ENCODE results near the gene CCDC33.

Gene CCDC33

DNA sequence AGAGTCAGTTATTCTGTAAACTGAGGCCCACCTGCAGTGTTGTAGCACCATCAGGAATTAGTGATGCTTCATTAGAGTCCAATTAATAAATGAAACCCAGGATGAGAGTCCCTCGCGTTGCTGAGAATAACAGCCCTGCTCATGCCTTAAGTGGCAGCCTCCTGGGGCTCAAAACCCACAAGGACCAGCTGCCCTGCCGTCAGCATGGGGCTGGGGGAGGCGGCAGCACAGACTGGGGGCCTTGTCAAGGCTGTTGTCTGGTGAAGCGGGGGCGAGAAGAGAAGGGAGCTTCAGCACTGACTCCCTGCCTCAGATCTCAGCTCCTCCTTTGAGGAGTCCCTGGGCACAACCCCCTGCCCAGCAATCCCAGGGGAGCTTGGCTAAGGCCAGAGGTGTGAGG is 21.0 kb downstream of the CCDC33 start:
- Histone ChIP-seq H3K9me3 (ENCODE audit: control insufficient read depth, insufficient read depth, low read depth, low read length) (no peaks in the 10 kb centered on the region), H3K4me1 (ENCODE audit: control insufficient read depth, insufficient read depth, low read length) (no peaks in the 10 kb centered on the region), H3K4me3 (ENCODE audit: low read depth, low read length) (no peak overlapping the region), H3K36me3 (ENCODE audit: control insufficient read depth in 2 of 2, insufficient read depth in 1 of 2, low read length in 2 of 2) (no peaks in the 10 kb centered on the region), H3K27ac (ENCODE audit: extremely low read depth, low read depth, low read length) (no peak overlapping the region)
- ChIA-PET CTCF (interaction anchor here (0.5 kb wide), 1 partner anchor 203 kb away, joined by 3 read pairs; no protein-coding TSS in a partner anchor), POLR2A (no interaction called here)
- TF ChIP-seq, protein P1, sequence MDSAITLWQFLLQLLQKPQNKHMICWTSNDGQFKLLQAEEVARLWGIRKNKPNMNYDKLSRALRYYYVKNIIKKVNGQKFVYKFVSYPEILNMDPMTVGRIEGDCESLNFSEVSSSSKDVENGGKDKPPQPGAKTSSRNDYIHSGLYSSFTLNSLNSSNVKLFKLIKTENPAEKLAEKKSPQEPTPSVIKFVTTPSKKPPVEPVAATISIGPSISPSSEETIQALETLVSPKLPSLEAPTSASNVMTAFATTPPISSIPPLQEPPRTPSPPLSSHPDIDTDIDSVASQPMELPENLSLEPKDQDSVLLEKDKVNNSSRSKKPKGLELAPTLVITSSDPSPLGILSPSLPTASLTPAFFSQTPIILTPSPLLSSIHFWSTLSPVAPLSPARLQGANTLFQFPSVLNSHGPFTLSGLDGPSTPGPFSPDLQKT (IDR thresholded peaks at IDR 0.05; ENCODE audit: borderline replicate concordance, low read depth, low read length), result no peak
- TF ChIP-seq GLIS2 (tag by site-specific recombination; IDR thresholded peaks at IDR 0.05), result peak; percentile 16; the same call in 1 of the 2 replicates
- TF ChIP-seq ZIC2 (tag by site-specific recombination; IDR thresholded peaks at IDR 0.05), result peak; percentile 55

DNA sequence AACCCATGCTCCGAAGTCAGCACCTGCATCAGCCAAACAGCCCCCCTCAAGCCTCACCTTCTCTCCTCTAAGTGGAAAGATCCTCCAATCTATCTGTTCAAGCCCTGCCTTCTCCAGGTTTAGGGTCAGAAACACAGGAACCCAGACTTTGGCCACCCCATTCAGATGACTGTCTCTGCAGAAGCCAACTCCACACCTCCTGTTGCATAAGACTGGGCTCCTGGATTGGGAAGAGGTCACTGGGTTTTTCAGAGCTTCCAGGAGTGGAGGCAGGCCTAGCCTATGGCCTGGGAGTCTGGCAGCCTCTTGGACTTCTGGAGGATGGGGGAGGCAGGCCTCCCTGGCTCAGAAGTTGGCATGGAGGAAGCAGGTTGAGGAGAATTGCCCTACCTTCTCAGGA is 21.5 kb downstream of the CCDC33 start:
- TF ChIP-seq KLF9 (tag by site-specific recombination; IDR thresholded peaks at IDR 0.05; ENCODE audit: low read depth) (no peak), ZNF266 (tag by site-specific recombination; IDR thresholded peaks at IDR 0.05; ENCODE audit: low read depth) (no peak), ZNF555 (tag by site-specific recombination; conservative IDR thresholded peaks at IDR 0.05) (no peak), ZIC2 (tag by site-specific recombination; IDR thresholded peaks at IDR 0.05) (no peak), ZNF707 (tag by site-specific recombination; IDR thresholded peaks at IDR 0.05) (no peak), ZNF19 (tag by site-specific recombination; IDR thresholded peaks at IDR 0.05; ENCODE audit: low read depth) (no peak), ZXDB (tag by site-specific recombination; IDR thresholded peaks at IDR 0.05) (no peak), REPIN1 (tag by site-specific recombination; IDR thresholded peaks at IDR 0.05; ENCODE audit: low read depth) (no peak), ZBTB48 (tag by site-specific recombination; IDR thresholded peaks at IDR 0.05) (no peak), MYNN (tag by site-specific recombination; IDR thresholded peaks at IDR 0.05; ENCODE audit: borderline replicate concordance) (no peak), ZNF664 (tag by site-specific recombination; IDR thresholded peaks at IDR 0.05) (no peak)
- TF ChIP-seq, protein P2, sequence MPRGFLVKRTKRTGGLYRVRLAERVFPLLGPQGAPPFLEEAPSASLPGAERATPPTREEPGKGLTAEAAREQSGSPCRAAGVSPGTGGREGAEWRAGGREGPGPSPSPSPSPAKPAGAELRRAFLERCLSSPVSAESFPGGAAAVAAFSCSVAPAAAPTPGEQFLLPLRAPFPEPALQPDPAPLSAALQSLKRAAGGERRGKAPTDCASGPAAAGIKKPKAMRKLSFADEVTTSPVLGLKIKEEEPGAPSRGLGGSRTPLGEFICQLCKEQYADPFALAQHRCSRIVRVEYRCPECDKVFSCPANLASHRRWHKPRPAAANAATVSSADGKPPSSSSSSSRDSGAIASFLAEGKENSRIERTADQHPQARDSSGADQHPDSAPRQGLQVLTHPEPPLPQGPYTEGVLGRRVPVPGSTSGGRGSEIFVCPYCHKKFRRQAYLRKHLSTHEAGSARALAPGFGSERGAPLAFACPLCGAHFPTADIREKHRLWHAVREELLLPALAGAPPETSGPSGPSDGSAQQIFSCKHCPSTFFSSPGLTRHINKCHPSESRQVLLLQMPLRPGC (tag by site-specific recombination; IDR thresholded peaks at IDR 0.05), result no peak
- Histone ChIP-seq H3K4me3 (ENCODE audit: low read depth, low read length) (no peak overlapping the region), H3K9me3 (ENCODE audit: control insufficient read depth, insufficient read depth, low read depth, low read length) (no peaks in the 10 kb centered on the region), H3K36me3 (ENCODE audit: control insufficient read depth in 2 of 2, insufficient read depth in 1 of 2, low read length in 2 of 2) (no peaks in the 10 kb centered on the region), H3K4me1 (ENCODE audit: control insufficient read depth, insufficient read depth, low read length) (no peaks in the 10 kb centered on the region), H3K27ac (ENCODE audit: extremely low read depth, low read depth, low read length) (no peak overlapping the region)
- POLR2A ChIA-PET, result no interaction called here
- CTCF ChIA-PET, result no interaction called here

DNA sequence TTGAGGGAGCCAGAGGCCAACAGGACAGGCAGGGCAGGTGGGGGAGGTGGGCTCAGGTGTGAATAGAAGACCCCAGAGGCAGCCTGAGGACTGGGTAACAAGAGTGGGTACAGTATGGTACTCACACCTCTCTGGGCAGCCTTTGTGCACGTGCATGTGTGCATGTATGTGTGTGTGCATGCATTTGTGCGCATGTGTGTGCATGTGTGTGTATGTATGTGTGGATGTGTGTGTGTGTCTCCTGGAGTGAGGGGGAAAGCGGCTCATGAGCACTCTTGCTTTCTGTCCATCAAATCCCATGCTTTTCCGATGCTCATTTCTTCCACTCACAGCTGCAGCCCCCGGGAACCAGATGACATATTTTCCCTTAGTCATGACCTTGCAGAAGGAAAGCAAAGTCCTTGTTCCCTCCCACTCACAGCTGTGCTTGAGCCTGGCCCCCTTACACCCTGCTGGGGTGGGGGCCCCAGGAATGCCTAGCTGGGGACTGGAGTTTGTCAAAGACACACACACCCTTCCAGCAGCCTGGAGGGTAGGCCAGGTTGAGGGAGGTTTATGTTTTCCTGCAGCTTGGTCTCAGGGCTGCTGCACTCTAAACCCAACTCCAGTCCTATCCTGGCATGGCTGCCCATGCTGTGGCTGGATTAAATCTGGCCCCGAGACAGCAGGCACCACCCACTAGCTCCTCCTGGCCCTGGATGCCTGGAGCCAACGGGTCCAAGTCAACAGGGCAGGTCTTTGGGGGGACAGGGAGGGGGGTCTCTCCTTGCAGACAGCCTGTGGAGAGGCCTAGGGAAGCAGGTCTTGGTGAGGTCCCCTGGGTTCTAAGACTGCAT is 22.5 kb downstream of the CCDC33 start:
- H3K4me1 ChIP-seq (ENCODE audit: control insufficient read depth, insufficient read depth, low read length), result no peaks in the 10 kb centered on the region
- CTCF ChIA-PET, result interaction anchor here (0.7 kb wide), 1 partner anchor 37 kb away, joined by 3 read pairs; no protein-coding TSS in a partner anchor
- H3K4me3 ChIP-seq (ENCODE audit: low read depth, low read length), result no peak overlapping the region
- no peaks in the 10 kb centered on the region for H3K9me3 ChIP-seq (ENCODE audit: control insufficient read depth, insufficient read depth, low read depth, low read length)
- TF ChIP-seq EGR2 (tag by site-specific recombination; IDR thresholded peaks at IDR 0.05; ENCODE audit: low read depth) (peak; percentile 25; the same call in 1 of the 2 replicates), ZFHX2 (tag by site-specific recombination; conservative IDR thresholded peaks at IDR 0.05) (peak; percentile 76), ZIC2 (tag by site-specific recombination; IDR thresholded peaks at IDR 0.05) (peak; percentile 88)
- TF ChIP-seq, protein P3, sequence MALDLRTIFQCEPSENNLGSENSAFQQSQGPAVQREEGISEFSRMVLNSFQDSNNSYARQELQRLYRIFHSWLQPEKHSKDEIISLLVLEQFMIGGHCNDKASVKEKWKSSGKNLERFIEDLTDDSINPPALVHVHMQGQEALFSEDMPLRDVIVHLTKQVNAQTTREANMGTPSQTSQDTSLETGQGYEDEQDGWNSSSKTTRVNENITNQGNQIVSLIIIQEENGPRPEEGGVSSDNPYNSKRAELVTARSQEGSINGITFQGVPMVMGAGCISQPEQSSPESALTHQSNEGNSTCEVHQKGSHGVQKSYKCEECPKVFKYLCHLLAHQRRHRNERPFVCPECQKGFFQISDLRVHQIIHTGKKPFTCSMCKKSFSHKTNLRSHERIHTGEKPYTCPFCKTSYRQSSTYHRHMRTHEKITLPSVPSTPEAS (tag by site-specific recombination; IDR thresholded peaks at IDR 0.05), result peak; percentile 91
- TF ChIP-seq, protein P4, sequence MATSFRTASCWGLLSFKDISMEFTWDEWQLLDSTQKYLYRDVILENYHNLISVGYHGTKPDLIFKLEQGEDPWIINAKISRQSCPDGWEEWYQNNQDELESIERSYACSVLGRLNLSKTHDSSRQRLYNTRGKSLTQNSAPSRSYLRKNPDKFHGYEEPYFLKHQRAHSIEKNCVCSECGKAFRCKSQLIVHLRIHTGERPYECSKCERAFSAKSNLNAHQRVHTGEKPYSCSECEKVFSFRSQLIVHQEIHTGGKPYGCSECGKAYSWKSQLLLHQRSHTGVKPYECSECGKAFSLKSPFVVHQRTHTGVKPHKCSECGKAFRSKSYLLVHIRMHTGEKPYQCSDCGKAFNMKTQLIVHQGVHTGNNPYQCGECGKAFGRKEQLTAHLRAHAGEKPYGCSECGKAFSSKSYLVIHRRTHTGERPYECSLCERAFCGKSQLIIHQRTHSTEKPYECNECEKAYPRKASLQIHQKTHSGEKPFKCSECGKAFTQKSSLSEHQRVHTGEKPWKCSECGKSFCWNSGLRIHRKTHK (tag by site-specific recombination; IDR thresholded peaks at IDR 0.05), result no peak
- no peak overlapping the region for H3K27ac ChIP-seq (ENCODE audit: extremely low read depth, low read depth, low read length)
- no peaks in the 10 kb centered on the region for H3K36me3 ChIP-seq (ENCODE audit: control insufficient read depth in 2 of 2, insufficient read depth in 1 of 2, low read length in 2 of 2)
- POLR2A ChIA-PET, result no interaction called here
